Loucy (cell line): ENCODE measurements around the gene XRCC1.
A peak's percentile ranks its signal among the peaks of the same experiment; 100 is the strongest.

Source experiments
- H2AFZ ChIP-seq: fragments of 200-600 bp; sonication (generic); 2 replicates; pipeline ENCODE4 v1.6.0; 2016; ENCODE audit warnings: antibody characterized with exemption, mild to moderate bottlenecking, low read length, moderate library complexity
- H3F3A ChIP-seq: fragments of 200-600 bp; 2 replicates; pipeline ENCODE4 v1.6.0; 2016; ENCODE audit warnings: antibody characterized with exemption, low read depth, mild to moderate bottlenecking
- H3K27me3 ChIP-seq: fragments of 200-600 bp; sonication (generic); 2 replicates; pipeline ENCODE4 v1.6.1; 2014; ENCODE audit warnings: low read length, mild to moderate bottlenecking; ENCODE audit not compliant: insufficient read depth, poor library complexity, severe bottlenecking
- H3K36me3 ChIP-seq: fragments of 200-600 bp; sonication (generic); 2 replicates; pipeline ENCODE4 v1.6.1; 2016; ENCODE audit warnings: low read length; ENCODE audit not compliant: insufficient read depth
- H3K4me1 ChIP-seq: fragments of 200-600 bp; sonication (generic); 2 replicates; pipeline ENCODE4 v1.5.1; 2014; ENCODE audit warnings: low read length, mild to moderate bottlenecking; ENCODE audit not compliant: insufficient read depth, poor library complexity, severe bottlenecking
- H3K4me2 ChIP-seq: fragments of 200-600 bp; sonication (generic); 2 replicates; pipeline ENCODE4 v1.6.0; 2014; ENCODE audit warnings: antibody characterized with exemption, low read length, low read depth, mild to moderate bottlenecking; ENCODE audit not compliant: poor library complexity, severe bottlenecking
- H3K4me3 ChIP-seq: fragments of 200-600 bp; sonication (generic); 2 replicates; pipeline ENCODE4 v1.5.1; 2014; ENCODE audit warnings: low read length, mild to moderate bottlenecking, mixed read lengths; ENCODE audit not compliant: poor library complexity, severe bottlenecking
- H3K79me2 ChIP-seq: fragments of 200-600 bp; sonication (generic); 2 replicates; pipeline ENCODE4 v1.6.1; 2014; ENCODE audit warnings: low read length; ENCODE audit not compliant: insufficient read depth
- H3K9ac ChIP-seq: fragments of 200-600 bp; sonication (generic); 2 replicates; pipeline ENCODE4 v1.6.0; 2014; ENCODE audit warnings: mild to moderate bottlenecking, low read depth, low read length, moderate library complexity; ENCODE audit not compliant: poor library complexity, severe bottlenecking
- H3K9me2 ChIP-seq: fragments of 200-600 bp; sonication (generic); replicated peaks from 2 replicates; pipeline ENCODE4 v1.6.1; 2016; ENCODE audit warnings: low read depth, low read length, mixed read lengths
- H3K9me3 ChIP-seq: fragments of 200-600 bp; sonication (generic); 2 replicates; pipeline ENCODE4 v1.6.1; 2014; ENCODE audit warnings: mild to moderate bottlenecking, antibody characterized with exemption, low read length, low read depth; ENCODE audit not compliant: insufficient read depth
- H4K20me1 ChIP-seq: fragments of 200-600 bp; sonication (generic); 2 replicates; pipeline ENCODE4 v1.6.0; 2014; ENCODE audit warnings: antibody characterized with exemption, low read length, mild to moderate bottlenecking; ENCODE audit not compliant: insufficient read depth, poor library complexity, severe bottlenecking
- CTCF ChIP-seq: fragments of 200-600 bp; sonication (generic); conservative IDR thresholded peaks from 2 replicates; pipeline ENCODE4 v1.5.1; 2014; ENCODE audit warnings: mild to moderate bottlenecking, antibody characterized with exemption, low read length
- EZH2phosphoT487 ChIP-seq: fragments of 200-600 bp; IDR thresholded peaks from 2 replicates; pipeline ENCODE4 v1.6.1; 2018; ENCODE audit warnings: antibody characterized with exemption, mild to moderate bottlenecking, moderate library complexity, borderline replicate concordance

The XRCC1 gene

GRCh38 chr19:43581467-43581866 is 6.1 kb upstream of the XRCC1 start:
- no peak overlapping the region for H2AFZ ChIP-seq
- H3K9ac ChIP-seq = peak overlapping the region; percentile 99
- no peaks in the 10 kb centered on the region; the same call in 1 of the 2 replicates for H3K36me3 ChIP-seq
- peaks cover 77% of the 10 kb centered on the region for H3K79me2 ChIP-seq
- H4K20me1 ChIP-seq = no peaks in the 10 kb centered on the region
- no peaks in the 10 kb centered on the region for H3K27me3 ChIP-seq
- no peaks in the 10 kb centered on the region for H3K9me2 ChIP-seq
- H3K4me2 ChIP-seq = peak overlapping the region; percentile 94
- TF ChIP-seq EZH2phosphoT487 (no peak), CTCF (no peak)
- H3K4me3 ChIP-seq = peak overlapping the region; percentile 100
- H3K4me1 ChIP-seq = peaks cover 50% of the 10 kb centered on the region
- no peaks in the 10 kb centered on the region for H3K9me3 ChIP-seq
- no peaks in the 10 kb centered on the region for H3F3A ChIP-seq

- Histone ChIP-seq H3K9me3 (no peaks in the 10 kb centered on the region), H3K9me2 (no peaks in the 10 kb centered on the region), H3K4me1 (peaks cover 47% of the 10 kb centered on the region), H3F3A (no peaks in the 10 kb centered on the region), H3K36me3 (no peaks in the 10 kb centered on the region), H4K20me1 (no peaks in the 10 kb centered on the region), H2AFZ (no peak overlapping the region), H3K79me2 (peaks cover 68% of the 10 kb centered on the region), H3K9ac (peak overlapping the region; percentile 99), H3K4me2 (peak overlapping the region; percentile 94), H3K4me3 (peak overlapping the region; percentile 22), H3K27me3 (no peaks in the 10 kb centered on the region)
- TF ChIP-seq EZH2phosphoT487 (no peak), CTCF (no peak)
These were observed 3.5 kb upstream of the XRCC1 start for GRCh38 chr19:43578787-43579186.

GRCh38 chr19:43575955-43576878 is 890 bp upstream of the XRCC1 start:
- Histone ChIP-seq H3K9ac (peak overlapping the region; percentile 28), H3K79me2 (peaks cover 61% of the 10 kb centered on the region), H3K27me3 (no peaks in the 10 kb centered on the region), H3K36me3 (no peaks in the 10 kb centered on the region), H3F3A (no peaks in the 10 kb centered on the region), H3K9me3 (no peaks in the 10 kb centered on the region), H3K9me2 (no peaks in the 10 kb centered on the region), H2AFZ (no peak overlapping the region), H3K4me1 (peaks cover 38% of the 10 kb centered on the region), H4K20me1 (no peaks in the 10 kb centered on the region), H3K4me3 (peak overlapping the region; percentile 48), H3K4me2 (peak overlapping the region; percentile 61)
- TF ChIP-seq CTCF = no peak
- TF ChIP-seq EZH2phosphoT487 = no peak
